Kidney capillary endothelial cell (primary cell): ENCODE measurements around the gene SH3TC1.

Experiments used
- DNase-seq: peaks from one replicate; pipeline ENCODE4 v3.0.0-alpha.2; 2018; ENCODE audit warnings: low spot score

Gene SH3TC1

GRCh38 chr4:8276358-8277240, 77.5 kb downstream of the SH3TC1 start:
- DNase-seq = no peak

DNA sequence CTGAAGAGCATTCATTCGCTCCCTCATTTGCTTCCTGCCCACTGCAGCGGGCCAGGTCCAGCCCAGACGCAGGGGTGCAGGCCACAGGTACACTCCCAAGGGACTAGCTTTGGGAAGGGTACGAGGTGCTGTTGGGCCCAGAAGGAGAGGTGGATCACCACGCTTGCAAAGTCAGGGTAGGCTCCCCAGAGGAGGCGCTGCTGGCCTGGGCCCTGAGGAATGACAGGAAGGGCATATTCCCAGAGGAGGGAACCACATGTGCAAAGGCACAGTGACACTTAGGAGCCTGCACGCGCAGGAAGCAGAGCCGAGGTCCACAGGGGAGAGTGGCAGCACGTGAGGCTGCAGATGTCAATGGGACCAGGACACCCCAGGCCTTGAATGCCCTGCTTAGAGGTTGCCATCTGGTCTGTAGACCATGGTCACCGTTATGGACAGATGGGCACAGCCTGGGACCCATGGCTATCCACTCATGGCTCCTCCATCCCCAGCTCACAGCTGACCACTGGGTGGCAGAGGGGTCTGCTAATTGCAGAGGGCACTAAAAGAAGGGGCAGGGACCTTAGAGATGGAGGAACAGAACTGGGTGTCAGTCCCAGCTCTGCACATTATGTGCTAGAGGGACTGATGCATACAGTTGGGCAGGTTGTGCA, 78.4 kb downstream of the SH3TC1 start:
- DNase-seq = no peak

- DNase-seq = no peak
Measured at GRCh38 chr4:8278009-8278395, 78.9 kb downstream of the SH3TC1 start.

DNA sequence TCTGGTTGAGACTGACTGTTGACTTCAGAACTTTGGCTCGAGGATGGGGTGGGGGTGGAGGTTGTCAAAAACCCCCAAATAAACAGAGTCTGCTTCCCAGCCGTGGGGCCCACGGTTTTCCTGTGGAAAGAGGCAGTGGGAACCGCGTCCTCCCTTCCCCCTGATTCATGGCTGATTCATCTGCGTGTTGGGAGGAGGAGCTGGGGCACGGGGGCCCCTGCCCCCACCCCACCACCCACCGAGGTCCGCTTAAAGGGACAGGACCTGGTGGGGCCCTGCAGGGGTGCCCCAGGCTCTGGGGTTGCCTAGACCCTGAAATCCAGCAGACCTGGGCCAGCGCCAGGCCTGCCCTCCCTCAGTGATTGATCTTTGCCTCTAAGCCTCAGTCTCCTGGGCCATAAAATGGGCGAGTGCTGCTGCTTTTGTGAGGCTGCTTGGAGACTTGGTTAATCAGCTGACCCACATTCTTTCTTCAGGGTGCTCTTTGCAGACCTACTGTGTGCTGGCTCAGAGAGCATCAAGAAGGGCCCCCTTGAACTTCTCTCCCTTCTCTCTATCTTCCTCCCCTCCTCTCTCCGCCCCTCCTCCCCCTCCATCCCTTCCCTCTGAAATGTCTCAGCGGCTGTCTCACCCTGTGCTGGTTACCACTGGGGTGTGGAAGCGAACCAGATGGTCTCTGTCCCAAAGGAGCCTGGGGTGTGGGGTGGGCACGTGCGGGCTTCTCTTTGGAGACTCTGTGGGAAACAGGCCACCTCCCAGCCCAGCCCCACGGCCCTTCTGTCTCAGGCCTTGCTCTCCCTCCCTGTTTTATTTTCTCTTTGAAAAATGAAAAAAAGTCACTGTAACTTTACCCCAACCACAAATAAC, 79.6 kb downstream of the SH3TC1 start:
- DNase-seq = no peak

DNA sequence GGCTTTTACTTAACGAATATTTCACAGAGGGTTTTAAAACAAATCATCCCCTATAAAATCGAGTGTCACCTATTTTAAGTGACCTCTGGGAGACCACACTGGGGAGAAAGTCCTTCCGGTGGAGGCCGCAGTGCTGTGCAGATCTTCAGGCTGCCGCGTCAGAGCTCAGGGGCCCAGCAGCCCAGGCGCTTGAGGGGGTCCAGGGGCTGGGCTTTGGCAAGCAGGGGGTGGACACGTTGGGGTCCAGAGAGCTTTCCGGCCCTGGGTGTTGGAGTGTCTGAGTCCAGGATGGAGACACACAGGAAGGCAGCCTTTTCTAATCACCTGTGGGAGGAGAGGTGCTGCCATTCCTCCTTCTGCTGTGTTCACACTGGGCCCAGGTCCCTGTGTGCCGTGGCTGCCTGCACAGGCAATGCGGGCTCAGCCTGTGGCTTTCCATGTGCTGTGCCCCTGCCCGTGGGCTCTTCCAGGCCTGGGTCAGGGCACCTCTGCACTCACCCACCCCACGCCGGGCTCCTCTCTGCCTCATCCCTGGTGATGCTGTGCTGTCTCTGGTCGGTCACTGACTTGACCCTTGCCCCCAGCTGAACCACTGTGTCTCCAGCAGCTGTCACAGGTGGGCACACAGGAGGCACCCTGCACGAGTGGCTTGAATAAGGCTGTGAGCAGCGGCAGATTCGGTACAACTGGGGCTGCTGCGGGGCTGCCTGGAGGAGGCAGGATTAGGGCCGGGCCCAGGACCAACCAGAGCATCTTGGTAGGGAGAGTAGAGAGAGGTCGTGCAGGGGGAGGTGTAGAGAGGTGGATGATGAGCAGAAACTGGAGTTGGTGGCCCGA, 80.4 kb downstream of the SH3TC1 start:
- DNase-seq = no peak

- no peak for DNase-seq
Measured at GRCh38 chr4:8280158-8280875, 81.2 kb downstream of the SH3TC1 start.

DNA sequence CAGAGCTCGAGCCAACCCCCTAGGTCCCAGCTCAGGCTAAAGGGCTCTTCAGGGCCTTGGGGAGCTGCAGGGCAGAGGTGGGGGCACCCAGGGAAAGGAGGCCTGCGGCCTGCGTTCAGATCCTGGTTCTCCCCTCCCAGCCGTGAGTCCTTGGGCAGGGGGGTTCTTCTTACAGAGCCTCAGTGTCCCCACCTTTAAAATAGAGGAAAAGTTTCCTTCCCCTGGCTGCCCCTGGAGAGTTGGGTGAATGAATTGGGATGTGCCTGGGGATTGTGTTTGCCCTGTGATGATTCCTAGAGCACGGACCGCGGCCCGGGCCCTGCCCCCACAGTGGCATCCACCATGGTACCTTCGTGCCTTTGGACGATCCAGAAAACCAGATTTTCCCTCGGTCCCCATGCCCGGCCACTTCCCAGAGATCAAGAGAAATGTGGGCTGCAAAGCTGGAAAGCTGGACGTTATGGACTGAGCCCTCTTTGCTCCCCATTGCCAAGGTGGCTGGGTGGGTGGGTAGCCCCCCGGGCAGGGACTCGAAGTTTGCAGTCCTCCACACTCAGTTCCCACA, 81.9 kb downstream of the SH3TC1 start:
- DNase-seq = no peak

GRCh38 chr4:8281519-8282133, 82.5 kb downstream of the SH3TC1 start:
- no peak for DNase-seq

DNA sequence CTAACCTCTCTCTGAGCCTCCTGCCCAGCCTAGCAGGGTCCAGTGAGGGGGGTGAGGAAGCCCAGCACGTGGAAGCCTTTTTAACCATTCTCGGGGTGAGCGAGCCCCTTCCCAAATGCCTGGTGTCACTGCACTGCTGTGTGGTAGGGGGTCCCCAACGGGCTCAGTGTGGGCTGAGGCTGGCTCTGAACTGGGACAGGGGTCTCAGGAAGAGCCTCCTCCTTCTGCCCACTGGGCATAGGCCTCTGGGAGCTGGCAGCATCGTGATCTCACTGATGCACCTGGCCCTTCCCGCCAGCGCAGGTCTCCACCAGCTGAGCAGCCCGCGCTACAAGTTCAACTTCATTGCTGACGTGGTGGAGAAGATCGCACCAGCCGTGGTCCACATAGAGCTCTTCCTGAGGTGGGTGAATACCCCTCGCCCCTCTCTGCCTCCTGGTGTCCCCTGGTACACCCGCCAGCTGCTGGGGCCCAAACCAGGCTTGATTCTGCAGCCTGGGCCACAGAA, 83.1 kb downstream of the SH3TC1 start:
- DNase-seq = no peak

DNA sequence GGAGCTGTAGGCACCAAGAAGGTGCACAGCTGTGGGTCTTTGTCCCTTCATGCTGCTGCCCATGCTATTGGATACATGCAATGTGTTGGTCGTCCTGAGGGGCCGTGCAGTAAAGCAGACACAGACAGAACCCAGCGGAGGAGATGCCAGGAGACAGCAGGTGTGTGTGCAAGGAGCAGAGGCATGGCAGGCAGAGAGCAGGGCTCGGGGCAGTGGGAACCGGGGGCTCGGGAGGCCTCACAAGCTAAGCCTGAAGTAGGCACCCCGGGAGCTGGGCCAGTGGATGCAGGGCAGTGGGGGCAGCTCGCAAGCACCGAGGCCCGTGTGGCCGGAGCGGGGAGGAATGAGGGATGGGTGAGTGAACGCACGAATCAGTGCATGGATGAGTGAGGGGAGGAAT, 83.7 kb downstream of the SH3TC1 start:
- DNase-seq = no peak

- DNase-seq = no peak
Measured at GRCh38 chr4:8283161-8283560, 84.1 kb downstream of the SH3TC1 start.

GRCh38 chr4:8283631-8284121, 84.6 kb downstream of the SH3TC1 start:
- DNase-seq = no peak

DNA sequence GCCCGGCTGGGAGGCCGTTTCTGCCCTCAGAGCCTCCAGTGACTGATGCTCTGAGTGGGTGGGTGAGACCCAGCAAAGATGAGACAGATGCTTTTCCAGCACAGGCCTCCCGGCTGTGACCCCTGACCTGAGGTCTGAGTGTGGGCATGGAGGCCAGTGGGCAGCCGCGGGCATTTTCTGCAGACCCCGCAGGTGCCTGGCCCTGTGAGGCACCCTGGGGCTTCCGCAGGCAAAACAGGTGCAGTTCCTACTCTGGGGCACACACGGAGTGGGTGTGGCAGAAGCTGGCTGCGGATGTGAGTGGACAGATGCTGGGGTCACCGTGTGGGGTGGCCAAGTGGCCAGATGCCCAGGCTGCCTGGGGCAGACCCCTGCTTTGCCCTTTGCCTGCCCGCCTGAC, 85.3 kb downstream of the SH3TC1 start:
- DNase-seq = no peak

- DNase-seq = no peak
Measured at GRCh38 chr4:8285143-8285975, 86.3 kb downstream of the SH3TC1 start.

- no peak for DNase-seq
Measured at GRCh38 chr4:8285976-8286718, 87.1 kb downstream of the SH3TC1 start.

- DNase-seq = no peak
Measured at GRCh38 chr4:8286719-8287342, 87.7 kb downstream of the SH3TC1 start.
